HCT116 (cell line): ENCODE data around the gene DDOST. TPM values are rescaled to one million over a fixed set of nuclear protein-coding genes. Genes with fewer than 3 reads are reported as not detected.

ENCODE experiments used
- ATAC-seq: fragments of 200-7000 bp; cut with Tn5 transposase; 2 replicates; pipeline ENCODE4 v1.9.1; 2020; ENCODE audit warnings: mild to moderate bottlenecking, moderate library complexity
- BruUV-seq: library from RNA; stranded (reverse); fragments of 400-500 nt; replicated peaks from 2 replicates; lab custom pipeline; 2021; lab: Mats Ljungman, UMichigan
- CTCF ChIA-PET: fragments of 300-600 bp; sonication (Branson Sonifier 250); formaldehyde crosslinking; loops from one replicate; lab custom pipeline; 2021; ENCODE audit warnings: antibody characterized with exemption; lab: Charles Lee
- POLR2A ChIA-PET: fragments of 300-600, 350-600 bp; sonication (Branson Sonifier 250); formaldehyde crosslinking; loops from one replicate; lab custom pipeline; 2021; ENCODE audit warnings: antibody characterized with exemption; lab: Charles Lee
- RAD21 ChIA-PET, 2 experiments: fragments of 300-600 bp; sonication (Branson Sonifier 250); formaldehyde crosslinking; loops; one replicate each; lab custom pipeline; 2023; ENCODE audit warnings: low total read pairs in 2 of 2; ENCODE audit not compliant: uncharacterized antibody in 2 of 2, unreplicated experiment in 2 of 2, low non-redundant PET in 1 of 2; lab: Charles Lee
- DNase-seq: peaks from one replicate; pipeline ENCODE4 v3.0.0-alpha.2; 2010; ENCODE audit warnings: low read depth, low spot score
- H2AFZ ChIP-seq: fragments of 200-600 bp; shearing (Covaris generic), sonication (generic); 2 replicates; pipeline ENCODE4 v1.6.1; 2017; ENCODE audit warnings: low read depth, mixed run types, mixed read lengths, antibody characterized with exemption, low read length; ENCODE audit not compliant: poor library complexity, severe bottlenecking
- H3K27ac ChIP-seq: 2 replicates; pipeline ENCODE4 v1.5.1; 2012; ENCODE audit warnings: low read depth, low read length
- H3K27me3 ChIP-seq: fragments of 200-600 bp; sonication (generic); 2 replicates; pipeline ENCODE4 v1.6.1; 2016; ENCODE audit warnings: mixed run types, low read length, mixed read lengths; ENCODE audit not compliant: insufficient read depth
- H3K36me3 ChIP-seq, 2 experiments: fragments of 200-500 bp in 1 of 2; fragments of 200-600 bp in 1 of 2; sonication (Bioruptor generic) in 1 of 2; sonication (generic) in 1 of 2; 2 replicates each; pipeline versions ENCODE4 v1.5.1 to v1.6.1; 2014 to 2016; ENCODE audit warnings: low read length in 2 of 2, inconsistent platforms in 1 of 2, mixed read lengths in 1 of 2, mixed run types in 1 of 2; ENCODE audit not compliant: insufficient read depth in 2 of 2, control insufficient read depth in 1 of 2
- H3K4me1 ChIP-seq, 2 experiments: fragments of 200-600 bp in 1 of 2; sonication (generic) in 1 of 2; 2 replicates each; pipeline versions ENCODE4 v1.5.1 to v1.6.1; 2012 to 2017; ENCODE audit warnings: low read length in 2 of 2, inconsistent platforms in 1 of 2, mild to moderate bottlenecking in 1 of 2, mixed read lengths in 1 of 2, mixed run types in 1 of 2, moderate library complexity in 1 of 2; ENCODE audit not compliant: insufficient read depth in 2 of 2, control insufficient read depth in 1 of 2
- H3K4me2 ChIP-seq: fragments of 200-600 bp; sonication (generic); 2 replicates; pipeline ENCODE4 v1.6.1; 2017; ENCODE audit warnings: mixed run types, low read length, mixed read lengths
- H3K4me3 ChIP-seq, 2 experiments: fragments of 200-600 bp in 1 of 2; sonication (generic) in 1 of 2; replicated peaks in 1 of 2; 2 replicates each; pipeline ENCODE4 v1.5.1; 2011 to 2016; ENCODE audit warnings: low read length in 2 of 2, control low read depth in 1 of 2, low read depth in 1 of 2, mild to moderate bottlenecking in 1 of 2, mixed read lengths in 1 of 2, mixed run types in 1 of 2
- H3K79me2 ChIP-seq: fragments of 200-600 bp; sonication (generic); 2 replicates; pipeline ENCODE4 v1.6.1; 2017; ENCODE audit warnings: mild to moderate bottlenecking, mixed run types, low read length, moderate library complexity, mixed read lengths; ENCODE audit not compliant: insufficient read depth
- H3K9ac ChIP-seq: fragments of 200-600 bp; sonication (generic); 2 replicates; pipeline ENCODE4 v1.6.1; 2016; ENCODE audit warnings: low read length, mixed read lengths
- H3K9me2 ChIP-seq: fragments of 200-600 bp; sonication (generic), shearing (Covaris generic); 2 replicates; pipeline ENCODE4 v1.6.1; 2017; ENCODE audit warnings: mixed run types, mild to moderate bottlenecking, moderate library complexity; ENCODE audit not compliant: insufficient read depth
- H3K9me3 ChIP-seq, 2 experiments: fragments of 200-500 bp in 1 of 2; fragments of 200-600 bp in 1 of 2; sonication (Bioruptor generic) in 1 of 2; sonication (generic) in 1 of 2; 2 replicates each; pipeline ENCODE4 v1.6.1; 2014 to 2017; ENCODE audit warnings: low read length in 2 of 2, mixed read lengths in 2 of 2, inconsistent platforms in 1 of 2, low read depth in 1 of 2, mild to moderate bottlenecking in 1 of 2, mixed run types in 1 of 2, moderate library complexity in 1 of 2; ENCODE audit not compliant: control insufficient read depth in 1 of 2, insufficient read depth in 1 of 2
- H4K20me1 ChIP-seq: fragments of 200-600 bp; sonication (generic), shearing (Covaris generic); 2 replicates; pipeline ENCODE4 v1.6.1; 2017; ENCODE audit warnings: mixed run types, mild to moderate bottlenecking, moderate library complexity; ENCODE audit not compliant: insufficient read depth
- ATF3 ChIP-seq: IDR thresholded peaks from 2 replicates; pipeline ENCODE4 v1.6.1; 2012
- CEBPB ChIP-seq: IDR thresholded peaks from 2 replicates; pipeline ENCODE4 v1.6.1; 2012; ENCODE audit warnings: low read depth
- ELF1 ChIP-seq: IDR thresholded peaks from 2 replicates; pipeline ENCODE4 v1.6.1; 2012; ENCODE audit warnings: low read depth, borderline replicate concordance
- EZH2 ChIP-seq: fragments of 200-600 bp; sonication (generic); IDR thresholded peaks from 2 replicates; pipeline ENCODE4 v1.6.1; 2017; ENCODE audit warnings: antibody characterized with exemption, mixed run types
- EZH2phosphoT487 ChIP-seq: fragments of 200-600 bp; IDR thresholded peaks from 2 replicates; pipeline ENCODE4 v1.6.1; 2018; ENCODE audit warnings: antibody characterized with exemption, borderline replicate concordance
- FOSL1 ChIP-seq: IDR thresholded peaks from 2 replicates; pipeline ENCODE4 v1.6.1; 2012; ENCODE audit warnings: low read depth
- MAX ChIP-seq: IDR thresholded peaks from 2 replicates; pipeline ENCODE4 v1.6.1; 2012
- POLR2A ChIP-seq: IDR thresholded peaks from 2 replicates; pipeline ENCODE4 v1.7.0; 2011; ENCODE audit warnings: borderline replicate concordance; ENCODE audit not compliant: insufficient read depth, insufficient read length; ENCODE audit errors: extremely low read depth
- POLR2AphosphoS5 ChIP-seq: IDR thresholded peaks from 2 replicates; pipeline ENCODE4 v1.6.1; 2011; ENCODE audit warnings: mild to moderate bottlenecking, low read depth, low read length, moderate library complexity
- RAD21 ChIP-seq: IDR thresholded peaks from 2 replicates; pipeline ENCODE4 v1.6.1; 2012; ENCODE audit warnings: low read depth, mild to moderate bottlenecking
- SRF ChIP-seq: IDR thresholded peaks from 2 replicates; pipeline ENCODE4 v1.6.1; 2012; ENCODE audit warnings: low read depth
- TCF7L2 ChIP-seq: IDR thresholded peaks from 2 replicates; pipeline ENCODE4 v1.7.0; 2011; ENCODE audit warnings: borderline replicate concordance, inconsistent platforms; ENCODE audit not compliant: insufficient read depth, insufficient read length; ENCODE audit errors: extremely low read depth
- ZBTB33 ChIP-seq: IDR thresholded peaks from 2 replicates; pipeline ENCODE4 v1.6.1; 2011; ENCODE audit warnings: mild to moderate bottlenecking, low read length, moderate library complexity; ENCODE audit not compliant: insufficient replicate concordance; ENCODE audit errors: extremely low read depth
- ZFX ChIP-seq: fragments of 450-650 bp; IDR thresholded peaks from 2 replicates; pipeline ENCODE4 v1.6.1; 2017
- ZNF274 ChIP-seq: fragments of 200-500 bp; sonication (Bioruptor generic); IDR thresholded peaks from 2 replicates; pipeline ENCODE4 v1.6.1; 2014; ENCODE audit warnings: mild to moderate bottlenecking, low read depth, low read length, inconsistent platforms
- intact Hi-C: fragments of 100-400 bp; cut with micrococcal nuclease; formaldehyde crosslinking; loops from 2 replicates; pipeline ENCODE4 v1.10.0; 2022
- total RNA-seq: library from RNA; stranded (reverse); gene quantifications from one replicate; pipeline ENCODE4 v1.2.1, GENCODE V29; 2021; ENCODE audit not compliant: unreplicated experiment

DDOST gene
- total RNA-seq, 1 experiment from 2014 or later = 387 TPM

DNA sequence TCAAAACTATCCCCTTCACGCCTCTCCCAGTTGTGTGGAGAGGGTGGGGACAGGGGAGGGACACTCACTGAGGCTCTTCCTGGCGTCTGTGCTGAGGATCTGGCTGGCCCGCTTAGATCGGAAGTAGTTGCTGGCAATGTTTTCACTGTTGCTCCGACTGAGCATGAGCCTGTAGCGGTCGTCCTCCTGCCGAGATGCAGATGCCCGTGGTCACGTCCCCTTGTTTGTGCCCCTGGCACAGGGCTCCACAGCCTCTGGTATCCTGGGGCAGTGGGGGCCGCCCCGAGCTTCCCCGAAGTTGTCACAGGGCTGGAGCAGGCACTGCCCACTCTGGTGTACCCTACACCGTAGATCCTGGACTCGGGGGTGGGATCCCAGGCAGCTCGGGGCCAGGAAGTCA, 5.0 kb upstream of the DDOST start:
- H3K27ac ChIP-seq = no peak overlapping the region
- no peak overlapping the region for H3K9ac ChIP-seq
- ATAC-seq (no peak), DNase-seq (no peak)
- H4K20me1 ChIP-seq = no peaks in the 10 kb centered on the region
- H2AFZ ChIP-seq = no peak overlapping the region
- POLR2A ChIA-PET = interaction anchor here (0.6 kb wide), 1 partner anchor 337 kb away, joined by 3 read pairs; no protein-coding TSS in a partner anchor
- H3K4me1 ChIP-seq = peaks cover 2 to 9% of the 10 kb centered on the region in 2 experiments; a peak in 1 of 4 replicates
- H3K79me2 ChIP-seq = peaks cover 1% of the 10 kb centered on the region; the same call in 1 of the 2 replicates
- no peaks in the 10 kb centered on the region for H3K9me3 ChIP-seq
- BruUV-seq = no TSS peak
- no peak overlapping the region for H3K4me3 ChIP-seq
- H3K27me3 ChIP-seq = no peaks in the 10 kb centered on the region
- intact Hi-C loops = no loop called here
- H3K4me2 ChIP-seq = no peak overlapping the region
- RAD21 ChIA-PET = interaction anchor here in 1 of 2 experiments (0.6 kb wide), 1 partner anchor 146 kb away, joined by 6 read pairs; no protein-coding TSS in a partner anchor
- CTCF ChIA-PET = interaction anchor here (1.1 kb wide), 1 partner anchor 12 kb away, joined by 3 read pairs; no protein-coding TSS in a partner anchor
- no peaks in the 10 kb centered on the region for H3K36me3 ChIP-seq
- no peaks in the 10 kb centered on the region for H3K9me2 ChIP-seq
- no peak for TF ChIP-seq EZH2phosphoT487
- TF ChIP-seq MAX = no peak
- no peak for TF ChIP-seq CEBPB
- TF ChIP-seq ELF1 = no peak
- TF ChIP-seq POLR2AphosphoS5 = no peak
- no peak for TF ChIP-seq ZNF274
- no peak for TF ChIP-seq RAD21
- TF ChIP-seq ZBTB33 = no peak
- TF ChIP-seq SRF = no peak
- no peak for TF ChIP-seq POLR2A
- no peak for TF ChIP-seq EZH2
- no peak for TF ChIP-seq ATF3
- no peak for TF ChIP-seq ZFX
- no peak for TF ChIP-seq TCF7L2
- no peak for TF ChIP-seq FOSL1
